HG03565 (cell line): ENCODE results near the gene EHD4.

Experiments
- ATAC-seq: cut with Tn5 transposase; IDR thresholded peaks from one replicate; pipeline ENCODE4 v1.9.1; 2021; ENCODE audit warnings: mild to moderate bottlenecking, moderate library complexity; ENCODE audit not compliant: unreplicated experiment

EHD4 gene

GRCh38 chr15:41847981-41848380 lies 124.4 kb downstream of the EHD4 start:
- no peak for ATAC-seq

GRCh38 chr15:41847206-41847605 lies 125.2 kb downstream of the EHD4 start:
- no peak for ATAC-seq
